Erythroblast (primary cell): ENCODE measurements around the gene DSCAML1.

ENCODE experiments used
- GATA1 ChIP-seq: IDR thresholded peaks from 2 replicates; pipeline ENCODE4 v1.6.1; 2011; ENCODE audit warnings: low read depth, mild to moderate bottlenecking, control low read depth, low read length, moderate library complexity
- POLR2A ChIP-seq: IDR thresholded peaks from 2 replicates; pipeline ENCODE4 v1.6.1; 2011; ENCODE audit warnings: mild to moderate bottlenecking, low read length

- TF ChIP-seq POLR2A (no peak), GATA1 (no peak)
These were observed 306.9 kb downstream of the DSCAML1 start for GRCh38 chr11:117489999-117490679.
